OCI-LY7 (cell line): ENCODE measurements around the gene ADGRL2. TPM values are rescaled to one million over a fixed set of nuclear protein-coding genes. Genes with fewer than 3 reads are reported as not detected.

Experiments used
- BruUV-seq: library from RNA; stranded (reverse); fragments of 400-500 nt; replicated peaks from 2 replicates; lab custom pipeline; 2021; lab: Mats Ljungman, UMichigan
- CTCF ChIA-PET: fragments of 300-600 bp; sonication (Branson Sonifier 250); formaldehyde crosslinking; loops from one replicate; lab custom pipeline; 2022; ENCODE audit warnings: antibody characterized with exemption; ENCODE audit not compliant: unreplicated experiment; lab: Charles Lee
- POLR2A ChIA-PET: fragments of 300-600 bp; sonication (Branson Sonifier 250); formaldehyde crosslinking; loops from one replicate; lab custom pipeline; 2022; ENCODE audit warnings: antibody characterized with exemption; lab: Charles Lee
- DNase-seq: peaks from one replicate; pipeline ENCODE4 v3.0.0-alpha.2; 2015; ENCODE audit warnings: low spot score
- H2AFZ ChIP-seq: fragments of 200-600 bp; sonication (generic), shearing (Covaris generic); 2 replicates; pipeline ENCODE4 v1.6.1; 2014; ENCODE audit warnings: mild to moderate bottlenecking, antibody characterized with exemption, low read length, moderate library complexity
- H3K27ac ChIP-seq: fragments of 200-600 bp; sonication (generic); 2 replicates; pipeline ENCODE4 v1.5.1; 2014; ENCODE audit warnings: mixed run types, low read depth, mild to moderate bottlenecking, moderate library complexity, low read length, inconsistent platforms; ENCODE audit not compliant: poor library complexity, severe bottlenecking
- H3K36me3 ChIP-seq: fragments of 200-600 bp; sonication (generic); 2 replicates; pipeline ENCODE4 v1.6.1; 2014; ENCODE audit warnings: mild to moderate bottlenecking, antibody characterized with exemption, low read length, moderate library complexity, mixed read lengths; ENCODE audit not compliant: insufficient read depth
- H3K4me1 ChIP-seq: fragments of 200-600 bp; sonication (generic); 2 replicates; pipeline ENCODE4 v1.5.1; 2014; ENCODE audit warnings: mild to moderate bottlenecking, low read length; ENCODE audit not compliant: insufficient read depth, poor library complexity, severe bottlenecking
- H3K4me2 ChIP-seq: fragments of 200-600 bp; sonication (generic); 2 replicates; pipeline ENCODE4 v1.6.1; 2014; ENCODE audit warnings: mild to moderate bottlenecking, low read length
- H3K4me3 ChIP-seq: fragments of 200-600 bp; sonication (generic); 2 replicates; pipeline ENCODE4 v1.5.1; 2014; ENCODE audit warnings: mild to moderate bottlenecking, low read depth, low read length; ENCODE audit not compliant: poor library complexity, severe bottlenecking
- H3K79me2 ChIP-seq: fragments of 200-600 bp; sonication (generic); 2 replicates; pipeline ENCODE4 v1.6.1; 2016; ENCODE audit warnings: low read depth, mild to moderate bottlenecking, low read length, moderate library complexity, mixed read lengths; ENCODE audit not compliant: insufficient read depth
- H3K9me2 ChIP-seq: fragments of 200-600 bp; sonication (generic); 2 replicates; pipeline ENCODE4 v1.6.1; 2016; ENCODE audit warnings: mild to moderate bottlenecking, low read length, mixed read lengths; ENCODE audit not compliant: insufficient read depth
- H3K9me3 ChIP-seq: fragments of 200-600 bp; sonication (generic); 2 replicates; pipeline ENCODE4 v1.6.1; 2014; ENCODE audit warnings: mild to moderate bottlenecking, mixed run types, low read length, mixed read lengths
- H4K20me1 ChIP-seq: fragments of 200-600 bp; sonication (generic); 2 replicates; pipeline ENCODE4 v1.6.1; 2014; ENCODE audit warnings: mild to moderate bottlenecking, antibody characterized with exemption, low read length, moderate library complexity, mixed read lengths; ENCODE audit not compliant: insufficient read depth
- CTCF ChIP-seq: fragments of 200-600 bp; sonication (generic); conservative IDR thresholded peaks from 2 replicates; pipeline ENCODE4 v1.5.1; 2014; ENCODE audit warnings: mild to moderate bottlenecking, antibody characterized with exemption, low read length, moderate library complexity, mixed read lengths
- EZH2phosphoT487 ChIP-seq: fragments of 200-600 bp; sonication (generic); IDR thresholded peaks from 2 replicates; pipeline ENCODE4 v1.6.1; 2018; ENCODE audit warnings: low read depth, borderline replicate concordance, mild to moderate bottlenecking, mixed run types, antibody characterized with exemption, low read length, moderate library complexity, mixed read lengths
- intact Hi-C: fragments of 100-400 bp; cut with micrococcal nuclease; formaldehyde crosslinking; loops from one replicate; pipeline ENCODE4 v1.10.0; 2022; ENCODE audit not compliant: unreplicated experiment
- total RNA-seq, 2 experiments: library from RNA; depleted of rRNA in 1 of 2; stranded (reverse); fragments of >200 nt in 1 of 2; shearing (Covaris generic) in 1 of 2; gene quantifications; 2 replicates each; pipeline ENCODE4 v1.2.3, GENCODE V29; 2014 to 2022

The ADGRL2 gene
- total RNA-seq, 2 experiments from 2014 or later = not detected

- intact Hi-C loops = no loop called here
- Histone ChIP-seq H3K4me3 (no peak overlapping the region), H3K4me1 (no peaks in the 10 kb centered on the region), H4K20me1 (no peaks in the 10 kb centered on the region), H3K27ac (no peak overlapping the region), H3K36me3 (no peaks in the 10 kb centered on the region), H3K4me2 (no peak overlapping the region), H3K79me2 (no peaks in the 10 kb centered on the region), H3K9me3 (no peaks in the 10 kb centered on the region), H2AFZ (no peak overlapping the region), H3K9me2 (no peaks in the 10 kb centered on the region)
- ChIA-PET CTCF (no interaction called here), POLR2A (interaction anchor here (0.7 kb wide), 1 partner anchor 13 kb away, joined by 3 read pairs; no protein-coding TSS in a partner anchor)
- no TSS peak for BruUV-seq
- TF ChIP-seq EZH2phosphoT487 (no peak), CTCF (no peak)
- DNase-seq = no peak
Observed at GRCh38 chr1:81899214-81899821, 98.6 kb downstream of the ADGRL2 start.

- CTCF ChIA-PET = no interaction called here
- BruUV-seq = no TSS peak
- intact Hi-C loops = no loop called here
Observed at GRCh38 chr1:81907575-81907974, 106.8 kb downstream of the ADGRL2 start.

More at GRCh38 chr1:81907575-81907974, 106.8 kb downstream of the ADGRL2 start:
- no peak overlapping the region for H3K27ac ChIP-seq
- H3K36me3 ChIP-seq = no peaks in the 10 kb centered on the region
- H3K4me1 ChIP-seq = no peaks in the 10 kb centered on the region
- POLR2A ChIA-PET = no interaction called here
- no peak for DNase-seq
- H3K79me2 ChIP-seq = no peaks in the 10 kb centered on the region
- H3K4me2 ChIP-seq = no peak overlapping the region
- TF ChIP-seq EZH2phosphoT487 (no peak), CTCF (no peak)
- H3K4me3 ChIP-seq = no peak overlapping the region
- H3K9me3 ChIP-seq = no peaks in the 10 kb centered on the region
- no peaks in the 10 kb centered on the region for H3K9me2 ChIP-seq
- H4K20me1 ChIP-seq = no peaks in the 10 kb centered on the region
- no peak overlapping the region for H2AFZ ChIP-seq
